Right forelimb (tissue), 1 donor: ENCODE measurements around the gene ADAMTS17.

Experiments
- DNase-seq: peaks from one replicate; pipeline ENCODE4 v3.0.0-alpha.2; 2018

Gene ADAMTS17

DNA sequence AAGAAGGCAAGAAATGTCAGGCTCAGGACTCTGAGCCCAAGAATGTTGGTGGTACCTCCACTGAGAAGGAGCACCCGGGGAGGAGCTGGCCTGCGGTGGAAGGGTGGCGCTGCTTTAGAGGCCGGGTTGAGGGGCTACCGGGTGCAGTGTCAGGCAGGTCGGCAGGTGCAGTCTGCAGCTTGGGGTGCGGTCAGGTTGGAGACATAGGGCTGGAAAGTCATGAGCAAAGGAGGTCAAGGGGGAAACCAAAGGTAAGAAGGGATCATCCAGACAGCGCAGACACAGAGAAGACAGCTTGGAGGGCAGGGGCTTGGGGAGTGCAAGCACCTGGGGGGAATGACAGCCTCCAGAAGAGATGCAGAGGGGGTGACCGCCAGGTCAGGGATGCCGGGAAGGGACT lies 334.2 kb downstream of the ADAMTS17 start:
- DNase-seq = no peak

GRCh38 chr15:100005715-100006114 lies 336.1 kb downstream of the ADAMTS17 start:
- DNase-seq = no peak

DNA sequence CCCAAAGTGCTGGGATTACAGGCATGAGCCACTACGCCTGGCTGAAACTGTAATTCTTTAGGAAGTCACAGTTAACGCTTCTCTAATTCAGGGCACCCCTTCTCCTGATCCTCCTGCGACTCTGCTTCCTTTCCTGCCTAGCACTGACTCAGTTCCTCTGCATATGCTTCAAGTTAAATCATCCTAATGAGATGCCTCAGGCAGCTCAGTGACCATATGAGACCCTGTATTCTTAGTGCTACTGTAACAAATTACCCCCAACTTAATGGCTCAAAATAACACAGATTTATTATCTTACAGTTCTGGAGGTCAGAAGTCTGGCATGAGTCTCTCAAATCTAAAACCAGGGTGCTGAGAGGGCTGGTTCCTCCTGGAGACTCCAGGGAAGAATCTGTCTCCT lies 336.8 kb downstream of the ADAMTS17 start:
- no peak for DNase-seq

DNA sequence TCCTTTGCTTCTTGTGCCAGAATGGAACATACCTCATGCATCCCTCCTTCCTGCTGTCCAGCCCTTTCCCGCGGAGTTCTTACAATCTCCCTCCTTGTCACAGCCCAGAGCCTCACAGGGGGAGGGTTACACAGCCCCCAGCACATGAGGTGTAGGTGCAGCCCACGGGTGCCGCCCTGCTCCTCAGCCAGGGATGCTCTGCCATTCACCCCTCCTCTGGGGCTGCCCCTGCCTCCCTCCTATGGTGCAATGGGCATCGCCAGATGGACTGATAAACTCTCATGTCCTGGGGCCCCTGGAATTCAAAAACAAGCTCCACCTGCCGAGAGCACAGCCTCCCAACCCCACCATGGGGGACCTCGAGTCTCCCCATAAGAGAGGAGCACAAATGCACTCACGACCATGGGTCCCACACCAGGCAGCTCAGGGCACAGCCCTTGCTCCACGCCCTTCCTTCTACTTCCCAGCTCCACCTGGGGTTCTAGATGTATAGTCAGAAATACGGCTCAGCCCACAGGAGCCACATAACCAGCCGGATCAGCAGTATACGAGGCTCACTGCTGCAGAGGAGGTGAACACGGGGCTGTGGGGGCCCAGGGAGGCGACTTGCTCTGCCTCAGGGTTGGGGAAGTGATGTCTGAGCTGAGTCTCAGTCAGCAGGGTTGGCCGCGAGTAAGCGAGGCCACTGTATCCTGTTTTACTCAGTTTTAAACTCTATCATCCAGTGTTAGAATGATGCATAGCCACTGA lies 338.8 kb downstream of the ADAMTS17 start:
- DNase-seq = no peak

- no peak for DNase-seq
These were observed 339.6 kb downstream of the ADAMTS17 start for GRCh38 chr15:100002086-100002620.

DNA sequence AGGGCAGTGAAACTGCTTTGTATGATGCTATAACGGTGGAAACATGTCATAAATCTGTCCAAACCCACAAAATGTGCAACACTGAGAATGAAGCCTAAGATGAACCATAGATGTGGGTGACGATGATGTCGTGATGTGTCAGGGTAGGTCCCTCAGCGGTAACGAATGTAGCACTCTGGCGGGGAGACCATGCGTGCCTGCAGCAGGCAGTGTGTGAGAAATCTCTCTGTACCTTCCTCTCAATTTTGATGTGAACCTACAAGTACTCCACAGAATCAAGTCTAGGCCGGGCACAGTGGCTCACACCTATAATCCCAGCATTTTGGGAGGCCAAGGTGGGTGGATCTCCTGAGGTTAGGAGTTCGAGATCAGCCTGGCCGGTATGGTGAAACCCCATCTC lies 340.4 kb downstream of the ADAMTS17 start:
- no peak for DNase-seq

GRCh38 chr15:99999282-100000070 lies 342.3 kb downstream of the ADAMTS17 start:
- DNase-seq = no peak

- no peak for DNase-seq
These were observed 343.1 kb downstream of the ADAMTS17 start for GRCh38 chr15:99998661-99999101.

DNA sequence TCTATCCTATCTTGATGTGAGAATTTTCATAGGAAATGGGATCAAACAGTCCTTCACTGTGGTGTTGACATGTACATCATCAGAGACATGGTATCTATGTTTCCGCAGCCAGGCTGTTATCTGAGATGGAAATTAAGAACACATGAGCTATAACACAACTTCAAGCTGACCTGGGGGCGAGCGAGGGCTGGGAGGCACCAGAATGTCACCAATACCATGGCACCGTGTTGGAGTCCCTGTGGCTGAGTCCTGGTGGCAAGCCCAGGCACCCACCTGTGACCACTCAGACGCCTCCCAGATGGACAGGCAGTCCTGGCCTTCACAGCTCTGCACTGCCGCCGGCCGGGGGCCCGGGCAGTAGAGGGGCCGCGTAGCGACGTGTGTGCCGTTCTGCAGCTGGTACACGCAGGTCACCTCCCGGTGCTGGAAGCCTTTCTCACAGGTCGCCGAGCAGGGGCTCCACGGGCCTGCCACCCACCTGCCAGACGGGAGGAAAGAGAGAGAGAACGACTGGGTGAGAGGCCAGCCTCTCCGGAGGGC lies 344.6 kb downstream of the ADAMTS17 start:
- DNase-seq = no peak

DNA sequence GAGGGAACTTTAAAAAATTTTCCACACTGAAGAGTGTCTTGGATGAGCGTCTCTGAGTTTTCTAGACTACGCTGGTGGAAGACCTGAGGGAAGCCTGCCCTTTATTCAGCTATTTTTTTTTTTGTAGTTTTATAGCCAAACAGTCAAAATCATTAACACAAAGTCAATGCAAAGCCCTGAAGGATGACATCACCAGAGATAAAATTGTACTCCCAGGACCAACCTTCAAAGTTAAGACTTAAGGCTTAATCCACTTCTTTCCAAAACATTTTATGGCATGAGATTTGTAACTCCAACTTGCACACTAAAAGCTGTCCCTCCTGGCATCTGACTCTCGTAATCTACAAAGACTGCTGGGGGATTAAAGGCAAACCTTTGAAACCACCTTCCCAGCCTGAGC lies 345.1 kb downstream of the ADAMTS17 start:
- no peak for DNase-seq

- DNase-seq = no peak
These were observed 346.2 kb downstream of the ADAMTS17 start for GRCh38 chr15:99995543-99995942.

DNA sequence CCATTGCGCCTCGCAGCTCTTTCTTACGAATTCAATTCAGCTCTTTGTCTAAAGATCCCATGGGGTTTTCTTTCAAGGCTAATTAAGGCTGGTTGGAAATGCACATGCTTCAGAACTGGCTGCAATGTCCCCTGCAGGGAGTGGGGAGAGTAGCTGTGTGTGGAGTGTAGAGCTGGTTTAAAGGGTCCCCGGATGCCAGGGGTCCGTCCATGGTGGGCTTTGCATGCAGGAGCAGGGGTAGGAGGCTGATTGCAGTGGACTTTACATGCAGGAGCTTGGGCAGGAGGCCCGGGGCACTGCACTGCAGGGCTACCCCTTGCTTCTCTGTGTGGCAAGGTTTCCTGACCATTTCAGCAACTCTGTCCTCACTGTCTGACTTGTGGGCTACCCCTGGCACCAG lies 346.9 kb downstream of the ADAMTS17 start:
- no peak for DNase-seq

- no peak for DNase-seq
These were observed 348.1 kb downstream of the ADAMTS17 start for GRCh38 chr15:99993681-99994131.

DNA sequence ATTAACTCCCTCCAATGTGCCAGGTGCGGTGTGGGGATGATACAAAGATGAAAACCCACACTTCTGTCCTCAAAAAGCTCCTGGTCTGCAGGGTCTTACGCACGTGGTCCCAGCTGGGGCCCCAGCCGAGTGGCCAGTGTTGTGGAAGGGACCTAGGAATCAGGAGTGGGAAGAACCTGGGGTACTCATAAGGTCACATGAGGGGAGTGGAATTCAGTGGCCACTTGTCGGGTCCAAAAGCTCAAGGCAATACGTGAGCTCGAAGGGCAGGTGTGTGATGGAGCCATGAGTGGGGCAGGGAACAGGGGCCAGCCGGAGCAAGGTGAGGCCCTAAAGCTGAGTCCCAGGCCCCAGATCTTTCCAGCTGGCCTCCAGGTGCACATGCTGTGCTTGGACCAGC lies 348.5 kb downstream of the ADAMTS17 start:
- no peak for DNase-seq

- DNase-seq = no peak
These were observed 349.1 kb downstream of the ADAMTS17 start for GRCh38 chr15:99992611-99993231.

- no peak for DNase-seq
These were observed 352.7 kb downstream of the ADAMTS17 start for GRCh38 chr15:99989095-99989494.

- DNase-seq = no peak
These were observed 354.1 kb downstream of the ADAMTS17 start for GRCh38 chr15:99987701-99988100.

GRCh38 chr15:99987119-99987506 lies 354.7 kb downstream of the ADAMTS17 start:
- DNase-seq = no peak

- no peak for DNase-seq
These were observed 355.3 kb downstream of the ADAMTS17 start for GRCh38 chr15:99986297-99987118.

DNA sequence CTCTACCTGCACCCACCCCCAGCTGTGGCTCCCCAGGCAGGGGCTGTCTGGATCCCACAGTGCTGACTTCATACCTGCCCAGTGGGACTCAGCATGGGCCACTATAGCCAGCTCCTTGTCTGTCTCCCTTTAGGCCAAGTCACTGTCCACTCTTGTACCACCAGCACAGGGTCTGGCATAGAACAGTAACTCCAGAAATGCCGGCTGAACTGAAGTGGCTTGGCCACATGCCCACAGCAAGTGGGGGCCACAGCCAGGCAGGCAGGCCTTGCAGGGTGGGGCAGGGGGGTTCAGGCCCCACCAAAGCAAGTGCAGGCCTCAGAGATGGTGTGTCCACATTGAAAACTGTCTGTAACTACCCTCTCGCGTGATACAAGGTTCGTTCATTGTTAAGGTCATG lies 355.9 kb downstream of the ADAMTS17 start:
- no peak for DNase-seq

- DNase-seq = no peak
These were observed 357.1 kb downstream of the ADAMTS17 start for GRCh38 chr15:99984491-99985243.
